ENCODE data around the gene TMEM236. TPM values are rescaled to one million over a fixed set of nuclear protein-coding genes. Genes with fewer than 3 reads are reported as not detected.
A peak's percentile ranks its signal among the peaks of the same experiment; 100 is the strongest.

The TMEM236 gene
- total RNA-seq, 4 donors from 2014 or later: 0.59 to 1.2 (median 0.73) TPM; not detected in 1

GRCh38 chr10:17740668-17741067 is 11.3 kb upstream of the TMEM236 start:
- DNase-seq: no peak
- Histone ChIP-seq H3K27me3 (no peaks in the 10 kb centered on the region), H3K4me3 (no peak overlapping the region), H3K4me1 (no peaks in the 10 kb centered on the region), H3K9me3 (no peaks in the 10 kb centered on the region), H3K36me3 (no peaks in the 10 kb centered on the region), H3K27ac (no peak overlapping the region)
- no peak for TF ChIP-seq POLR2A (IDR thresholded peaks at IDR 0.05)
- TF ChIP-seq, protein P1, sequence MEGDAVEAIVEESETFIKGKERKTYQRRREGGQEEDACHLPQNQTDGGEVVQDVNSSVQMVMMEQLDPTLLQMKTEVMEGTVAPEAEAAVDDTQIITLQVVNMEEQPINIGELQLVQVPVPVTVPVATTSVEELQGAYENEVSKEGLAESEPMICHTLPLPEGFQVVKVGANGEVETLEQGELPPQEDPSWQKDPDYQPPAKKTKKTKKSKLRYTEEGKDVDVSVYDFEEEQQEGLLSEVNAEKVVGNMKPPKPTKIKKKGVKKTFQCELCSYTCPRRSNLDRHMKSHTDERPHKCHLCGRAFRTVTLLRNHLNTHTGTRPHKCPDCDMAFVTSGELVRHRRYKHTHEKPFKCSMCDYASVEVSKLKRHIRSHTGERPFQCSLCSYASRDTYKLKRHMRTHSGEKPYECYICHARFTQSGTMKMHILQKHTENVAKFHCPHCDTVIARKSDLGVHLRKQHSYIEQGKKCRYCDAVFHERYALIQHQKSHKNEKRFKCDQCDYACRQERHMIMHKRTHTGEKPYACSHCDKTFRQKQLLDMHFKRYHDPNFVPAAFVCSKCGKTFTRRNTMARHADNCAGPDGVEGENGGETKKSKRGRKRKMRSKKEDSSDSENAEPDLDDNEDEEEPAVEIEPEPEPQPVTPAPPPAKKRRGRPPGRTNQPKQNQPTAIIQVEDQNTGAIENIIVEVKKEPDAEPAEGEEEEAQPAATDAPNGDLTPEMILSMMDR (IDR thresholded peaks at IDR 0.05): no peak
- intact Hi-C loops (cut with DNase I; ENCODE audit: low total_unique reads): loop anchor here (10.0 kb wide), 1 partner anchor 136 kb away; no protein-coding TSS in a partner anchor

DNA sequence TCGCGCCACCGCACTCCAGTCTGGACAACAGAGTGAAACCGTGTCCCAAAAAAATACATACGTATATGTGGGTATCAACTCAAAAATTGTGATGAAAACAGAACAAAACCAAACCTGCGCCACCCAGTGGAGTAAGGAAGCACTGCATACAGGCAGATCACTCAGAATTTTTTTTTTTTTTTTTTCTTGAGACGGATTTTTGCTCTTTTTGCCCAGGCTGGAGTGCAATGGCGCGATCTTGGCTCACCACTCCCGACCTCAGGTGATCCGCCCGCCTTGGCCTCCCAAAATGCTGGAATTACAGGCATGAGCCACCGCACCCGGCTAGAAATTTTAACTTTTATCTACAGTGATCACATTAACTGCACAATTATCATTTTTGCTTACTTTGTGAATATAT is 9.1 kb upstream of the TMEM236 start:
- Histone ChIP-seq H3K9me3 (no peaks in the 10 kb centered on the region), H3K27ac (no peak overlapping the region), H3K27me3 (no peaks in the 10 kb centered on the region), H3K36me3 (no peaks in the 10 kb centered on the region), H3K4me1 (no peaks in the 10 kb centered on the region), H3K4me3 (no peak overlapping the region)
- peak; percentile 55 to 59 for DNase-seq
- TF ChIP-seq POLR2A (IDR thresholded peaks at IDR 0.05): no peak
- TF ChIP-seq, protein P1 (IDR thresholded peaks at IDR 0.05): peak; percentile 64 to 83 (median 72)
- intact Hi-C loops (cut with DNase I; ENCODE audit: low total_unique reads): loop anchor here (10.0 kb wide), 1 partner anchor 138 kb away; no protein-coding TSS in a partner anchor

- H3K9me3 ChIP-seq: no peaks in the 10 kb centered on the region
- DNase-seq: no peak
- H3K4me1 ChIP-seq: no peaks in the 10 kb centered on the region
- no peak overlapping the region for H3K4me3 ChIP-seq
- no peaks in the 10 kb centered on the region for H3K27me3 ChIP-seq
- H3K27ac ChIP-seq: no peak overlapping the region
- TF ChIP-seq, protein P1 (IDR thresholded peaks at IDR 0.05): no peak
- no peak for TF ChIP-seq POLR2A (IDR thresholded peaks at IDR 0.05)
- no peaks in the 10 kb centered on the region for H3K36me3 ChIP-seq
- intact Hi-C loops (cut with DNase I; ENCODE audit: low total_unique reads): loop anchor here (10.0 kb wide), 1 partner anchor 139 kb away; no protein-coding TSS in a partner anchor
Measured at GRCh38 chr10:17743437-17743836, 8.6 kb upstream of the TMEM236 start.

DNA sequence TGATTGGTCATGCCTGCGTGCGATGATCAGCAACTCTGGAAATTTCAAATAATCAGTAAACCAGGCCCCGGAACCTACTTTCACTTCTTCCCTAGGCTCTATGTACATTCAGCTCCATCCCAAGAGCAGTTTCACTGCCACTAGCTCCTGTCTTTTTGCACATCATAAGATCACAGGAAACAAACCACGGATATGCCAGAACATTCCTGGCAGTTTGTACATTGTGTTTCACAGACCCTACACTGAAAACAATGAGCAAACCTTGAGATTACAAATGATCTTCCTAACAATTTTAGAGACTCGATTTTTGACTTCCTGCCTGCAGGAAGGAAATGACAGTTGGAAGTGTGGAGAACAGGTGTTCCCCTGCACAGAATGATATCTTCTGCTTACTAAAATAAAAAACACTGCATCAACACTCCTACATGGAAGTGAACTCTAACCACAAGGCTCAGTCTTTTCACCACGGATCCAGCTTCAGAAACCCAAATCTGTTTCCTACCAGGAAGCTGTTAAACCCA is 7.6 kb upstream of the TMEM236 start:
- DNase-seq: no peak
- H3K4me1 ChIP-seq: no peaks in the 10 kb centered on the region
- H3K27me3 ChIP-seq: no peaks in the 10 kb centered on the region
- TF ChIP-seq, protein P1 (IDR thresholded peaks at IDR 0.05): no peak
- no peak for TF ChIP-seq POLR2A (IDR thresholded peaks at IDR 0.05)
- intact Hi-C loops (cut with DNase I; ENCODE audit: low total_unique reads): loop anchor here (10.0 kb wide), 1 partner anchor 140 kb away; no protein-coding TSS in a partner anchor
- H3K9me3 ChIP-seq: no peaks in the 10 kb centered on the region
- H3K36me3 ChIP-seq: no peaks in the 10 kb centered on the region
- H3K27ac ChIP-seq: peak overlapping the region in 1 of 2 donors; percentile 2
- no peak overlapping the region for H3K4me3 ChIP-seq

DNA sequence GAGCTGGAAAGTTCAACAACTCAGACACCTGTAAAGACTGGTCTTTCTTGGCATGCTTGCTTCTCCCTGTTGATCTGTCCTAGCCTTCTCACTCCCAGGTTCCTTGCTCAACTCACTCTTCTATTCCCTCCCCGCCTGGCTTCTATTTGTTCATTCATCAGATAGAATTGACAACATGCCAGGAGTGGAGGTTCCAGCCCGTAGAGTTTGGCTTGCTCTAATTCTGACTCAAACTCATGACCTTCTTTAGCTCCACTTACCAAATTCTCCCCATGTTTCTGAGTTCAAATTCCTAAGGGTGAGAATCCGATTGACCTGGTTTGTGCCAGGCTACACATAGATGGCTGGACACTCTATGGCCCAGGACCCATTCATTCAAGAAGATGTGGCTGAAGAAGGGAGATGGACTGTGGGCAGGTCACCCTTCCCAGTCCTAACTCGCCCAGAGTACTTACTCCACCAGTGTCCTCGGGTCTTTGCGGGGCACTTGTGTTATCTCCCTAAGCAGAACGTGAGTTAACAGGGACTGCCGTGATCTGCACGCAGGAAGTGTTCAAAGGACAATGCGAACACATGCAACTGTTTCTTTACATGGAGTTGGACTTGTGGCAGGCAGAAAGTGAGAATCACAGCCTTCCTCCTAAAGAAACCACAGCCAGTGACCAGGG is 4.0 kb upstream of the TMEM236 start:
- Histone ChIP-seq H3K4me3 (no peak overlapping the region), H3K27ac (no peak overlapping the region), H3K9me3 (no peaks in the 10 kb centered on the region), H3K4me1 (no peaks in the 10 kb centered on the region), H3K36me3 (no peaks in the 10 kb centered on the region), H3K27me3 (no peaks in the 10 kb centered on the region)
- DNase-seq: no peak
- intact Hi-C loops (cut with DNase I; ENCODE audit: low total_unique reads): loop anchor here (10.0 kb wide), 1 partner anchor 143 kb away; no protein-coding TSS in a partner anchor
- TF ChIP-seq, protein P1 (IDR thresholded peaks at IDR 0.05): no peak
- TF ChIP-seq POLR2A (IDR thresholded peaks at IDR 0.05): no peak

All from uterus (tissue), 4 donors.